GM23338 (cell line): ENCODE data around the gene KRT71. TPM values are rescaled to one million over a fixed set of nuclear protein-coding genes. Genes with fewer than 3 reads are reported as not detected.

ENCODE experiments used
- ATAC-seq: fragments of 200-7000 bp; cut with Tn5 transposase; 3 replicates; pipeline ENCODE4 v1.9.1; 2020
- DNase-seq: peaks from one replicate; pipeline ENCODE4 v3.0.0-alpha.2; 2015; ENCODE audit warnings: low spot score
- H2AFZ ChIP-seq: fragments of 200-600 bp; sonication (generic); 2 replicates; pipeline ENCODE4 v1.8.0; 2016; ENCODE audit warnings: antibody characterized with exemption, mild to moderate bottlenecking, moderate library complexity
- H3F3A ChIP-seq: fragments of 200-600 bp; sonication (generic); replicated peaks from 2 replicates; pipeline ENCODE4 v1.8.0; 2017; ENCODE audit warnings: antibody characterized with exemption, mixed run types, low read depth
- H3K27ac ChIP-seq: fragments of 200-600 bp; sonication (generic); 2 replicates; pipeline ENCODE4 v1.6.1; 2016; ENCODE audit warnings: low read depth
- H3K27me3 ChIP-seq: fragments of 200-600 bp; sonication (generic); 2 replicates; pipeline ENCODE4 v1.8.0; 2016; ENCODE audit warnings: mild to moderate bottlenecking, mixed run types, moderate library complexity; ENCODE audit not compliant: insufficient read depth
- H3K36me3 ChIP-seq: fragments of 200-600 bp; sonication (generic); 2 replicates; pipeline ENCODE4 v1.8.0; 2016; ENCODE audit warnings: mild to moderate bottlenecking; ENCODE audit not compliant: insufficient read depth
- H3K4me1 ChIP-seq: fragments of 200-600 bp; sonication (generic); 2 replicates; pipeline ENCODE4 v1.8.0; 2016; ENCODE audit warnings: mild to moderate bottlenecking, moderate library complexity; ENCODE audit not compliant: insufficient read depth
- H3K4me2 ChIP-seq: fragments of 200-600 bp; sonication (generic); 2 replicates; pipeline ENCODE4 v1.7.1; 2017; ENCODE audit warnings: mixed run types
- H3K4me3 ChIP-seq: fragments of 200-600 bp; sonication (generic); 2 replicates; pipeline ENCODE4 v1.6.1; 2016; ENCODE audit warnings: mixed run types
- H3K79me2 ChIP-seq: fragments of 200-600 bp; sonication (generic); replicated peaks from 2 replicates; pipeline ENCODE4 v1.8.0; 2017; ENCODE audit warnings: mild to moderate bottlenecking; ENCODE audit not compliant: insufficient read depth
- H3K9me2 ChIP-seq: fragments of 200-600 bp; sonication (generic); 2 replicates; pipeline ENCODE4 v1.8.0; 2017; ENCODE audit not compliant: insufficient read depth
- H4K20me1 ChIP-seq: fragments of 200-600 bp; sonication (generic); replicated peaks from 2 replicates; pipeline ENCODE4 v1.8.0; 2017; ENCODE audit warnings: mild to moderate bottlenecking; ENCODE audit not compliant: insufficient read depth
- H3K27ac Mint-ChIP-seq: 2 replicates; pipeline ENCODE4 v1.8.0; 2020; ENCODE audit warnings: inconsistent platforms, mild to moderate bottlenecking, moderate library complexity, mixed read lengths
- H3K27me3 Mint-ChIP-seq: 3 replicates; pipeline ENCODE4 v1.8.0; 2022; ENCODE audit warnings: low read depth, mild to moderate bottlenecking, moderate library complexity, mixed read lengths, inconsistent platforms; ENCODE audit not compliant: insufficient read depth, poor library complexity
- H3K36me3 Mint-ChIP-seq: 3 replicates; pipeline ENCODE4 v1.8.0; 2021; ENCODE audit warnings: low read depth, mild to moderate bottlenecking, inconsistent platforms, moderate library complexity, mixed read lengths
- H3K4me1 Mint-ChIP-seq: 3 replicates; pipeline ENCODE4 v1.8.0; 2020; ENCODE audit warnings: mild to moderate bottlenecking, inconsistent platforms, mixed read lengths
- H3K4me3 Mint-ChIP-seq: 3 replicates; pipeline ENCODE4 v1.8.0; 2021; ENCODE audit warnings: moderate library complexity, mild to moderate bottlenecking, inconsistent platforms, mixed read lengths
- H3K9me3 Mint-ChIP-seq: 3 replicates; pipeline ENCODE4 v1.8.0; 2020; ENCODE audit warnings: moderate library complexity, mild to moderate bottlenecking, inconsistent platforms, mixed read lengths
- POLR2AphosphoS5 ChIP-seq: IDR thresholded peaks from 2 replicates; pipeline ENCODE4 v1.6.1; 2016; ENCODE audit warnings: antibody characterized with exemption, low read depth
- polyA plus RNA-seq: library from polyadenylated mRNA; unstranded; fragments of >200 nt; fragmentation: Nextera tagmentation; extraction: Ambion mirVana; gene quantifications from 2 replicates; pipeline ENCODE4 v1.2.1, GENCODE V29; 2016
- total RNA-seq: library from RNA; depleted of rRNA; stranded (reverse); fragments of >200 nt; shearing (Covaris generic); gene quantifications from 2 replicates; pipeline ENCODE4 v1.2.3, GENCODE V29; 2014
- TF ChIP-seq, protein P1 (sequence below), 2 experiments: fragments of 200-600 bp in 1 of 2; sonication (generic) in 1 of 2; conservative IDR thresholded peaks; 2 replicates each; pipeline versions ENCODE4 v1.5.1 to v1.6.1; 2016 to 2017; ENCODE audit warnings: antibody characterized with exemption in 2 of 2, low read depth in 2 of 2, mild to moderate bottlenecking in 2 of 2, moderate library complexity in 1 of 2
- TF ChIP-seq, protein P2 (sequence below): fragments of 250-450 bp; sonication (Bioruptor Pico); IDR thresholded peaks from 2 replicates; pipeline ENCODE4 v1.5.0; 2020; ENCODE audit warnings: mild to moderate bottlenecking, moderate library complexity

Gene KRT71
- total and polyA plus RNA-seq, 2 experiments from 2014 or later: not detected

DNA sequence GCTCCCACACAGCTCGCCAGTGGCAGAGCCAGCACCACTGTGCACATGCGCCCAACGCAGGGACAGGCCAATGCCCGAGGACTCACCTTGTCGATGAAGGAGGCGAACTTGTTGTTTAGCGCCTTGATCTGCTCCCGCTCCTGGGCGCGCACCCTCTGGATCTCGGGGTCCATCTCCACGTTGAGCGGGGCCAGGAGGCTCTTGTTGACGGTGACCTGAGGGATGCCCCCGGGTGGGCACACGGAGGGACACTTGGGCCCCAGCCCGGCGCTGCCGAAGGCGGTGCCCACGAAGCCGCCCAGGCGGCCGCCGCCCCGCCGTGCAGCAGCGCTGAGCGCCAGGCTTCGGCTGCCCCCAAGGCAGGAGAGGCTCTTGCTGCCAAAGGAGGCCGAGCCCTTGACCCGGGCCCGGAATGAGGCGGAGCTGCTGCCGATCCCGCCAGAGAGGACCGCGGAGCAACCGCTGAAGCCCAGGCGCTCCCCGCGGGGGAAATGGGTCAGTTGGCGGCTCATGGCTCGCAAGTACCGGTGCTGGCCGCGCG lies 48.1 kb upstream of the KRT71 start, which contains the start of gene KRT72:
KRT72 (minus strand) TSS at position 523 of the 541 bp plus-strand sequence; CDS start at position 512, 11 bp downstream.
- H3K4me3 Mint-ChIP-seq: peak within 1 kb of the TSS; percentile 40; the same call in 1 of the 3 replicates
- DNase-seq (peak; percentile 71), ATAC-seq (peak; percentile 91)
- no peaks in the 10 kb centered on the region for H3F3A ChIP-seq
- H3K27ac Mint-ChIP-seq: no peak within 1 kb of the TSS
- no peaks in the 10 kb centered on the region for H3K36me3 ChIP-seq
- peak within 1 kb of the TSS; percentile 84 for H2AFZ ChIP-seq
- peaks cover 12% of the 10 kb centered on the region for H3K27me3 Mint-ChIP-seq
- peak within 1 kb of the TSS; percentile 42 for H3K4me3 ChIP-seq
- no peaks in the 10 kb centered on the region; the same call in 2 of the 3 replicates for H3K9me3 Mint-ChIP-seq
- no peaks in the 10 kb centered on the region for H4K20me1 ChIP-seq
- H3K4me1 ChIP-seq: no peaks in the 10 kb centered on the region
- TF ChIP-seq, protein P1, sequence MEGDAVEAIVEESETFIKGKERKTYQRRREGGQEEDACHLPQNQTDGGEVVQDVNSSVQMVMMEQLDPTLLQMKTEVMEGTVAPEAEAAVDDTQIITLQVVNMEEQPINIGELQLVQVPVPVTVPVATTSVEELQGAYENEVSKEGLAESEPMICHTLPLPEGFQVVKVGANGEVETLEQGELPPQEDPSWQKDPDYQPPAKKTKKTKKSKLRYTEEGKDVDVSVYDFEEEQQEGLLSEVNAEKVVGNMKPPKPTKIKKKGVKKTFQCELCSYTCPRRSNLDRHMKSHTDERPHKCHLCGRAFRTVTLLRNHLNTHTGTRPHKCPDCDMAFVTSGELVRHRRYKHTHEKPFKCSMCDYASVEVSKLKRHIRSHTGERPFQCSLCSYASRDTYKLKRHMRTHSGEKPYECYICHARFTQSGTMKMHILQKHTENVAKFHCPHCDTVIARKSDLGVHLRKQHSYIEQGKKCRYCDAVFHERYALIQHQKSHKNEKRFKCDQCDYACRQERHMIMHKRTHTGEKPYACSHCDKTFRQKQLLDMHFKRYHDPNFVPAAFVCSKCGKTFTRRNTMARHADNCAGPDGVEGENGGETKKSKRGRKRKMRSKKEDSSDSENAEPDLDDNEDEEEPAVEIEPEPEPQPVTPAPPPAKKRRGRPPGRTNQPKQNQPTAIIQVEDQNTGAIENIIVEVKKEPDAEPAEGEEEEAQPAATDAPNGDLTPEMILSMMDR (conservative IDR thresholded peaks at IDR 0.05; ENCODE audit: low read depth in 2 of 2): no peak
- no peak for TF ChIP-seq POLR2AphosphoS5
- TF ChIP-seq, protein P2, sequence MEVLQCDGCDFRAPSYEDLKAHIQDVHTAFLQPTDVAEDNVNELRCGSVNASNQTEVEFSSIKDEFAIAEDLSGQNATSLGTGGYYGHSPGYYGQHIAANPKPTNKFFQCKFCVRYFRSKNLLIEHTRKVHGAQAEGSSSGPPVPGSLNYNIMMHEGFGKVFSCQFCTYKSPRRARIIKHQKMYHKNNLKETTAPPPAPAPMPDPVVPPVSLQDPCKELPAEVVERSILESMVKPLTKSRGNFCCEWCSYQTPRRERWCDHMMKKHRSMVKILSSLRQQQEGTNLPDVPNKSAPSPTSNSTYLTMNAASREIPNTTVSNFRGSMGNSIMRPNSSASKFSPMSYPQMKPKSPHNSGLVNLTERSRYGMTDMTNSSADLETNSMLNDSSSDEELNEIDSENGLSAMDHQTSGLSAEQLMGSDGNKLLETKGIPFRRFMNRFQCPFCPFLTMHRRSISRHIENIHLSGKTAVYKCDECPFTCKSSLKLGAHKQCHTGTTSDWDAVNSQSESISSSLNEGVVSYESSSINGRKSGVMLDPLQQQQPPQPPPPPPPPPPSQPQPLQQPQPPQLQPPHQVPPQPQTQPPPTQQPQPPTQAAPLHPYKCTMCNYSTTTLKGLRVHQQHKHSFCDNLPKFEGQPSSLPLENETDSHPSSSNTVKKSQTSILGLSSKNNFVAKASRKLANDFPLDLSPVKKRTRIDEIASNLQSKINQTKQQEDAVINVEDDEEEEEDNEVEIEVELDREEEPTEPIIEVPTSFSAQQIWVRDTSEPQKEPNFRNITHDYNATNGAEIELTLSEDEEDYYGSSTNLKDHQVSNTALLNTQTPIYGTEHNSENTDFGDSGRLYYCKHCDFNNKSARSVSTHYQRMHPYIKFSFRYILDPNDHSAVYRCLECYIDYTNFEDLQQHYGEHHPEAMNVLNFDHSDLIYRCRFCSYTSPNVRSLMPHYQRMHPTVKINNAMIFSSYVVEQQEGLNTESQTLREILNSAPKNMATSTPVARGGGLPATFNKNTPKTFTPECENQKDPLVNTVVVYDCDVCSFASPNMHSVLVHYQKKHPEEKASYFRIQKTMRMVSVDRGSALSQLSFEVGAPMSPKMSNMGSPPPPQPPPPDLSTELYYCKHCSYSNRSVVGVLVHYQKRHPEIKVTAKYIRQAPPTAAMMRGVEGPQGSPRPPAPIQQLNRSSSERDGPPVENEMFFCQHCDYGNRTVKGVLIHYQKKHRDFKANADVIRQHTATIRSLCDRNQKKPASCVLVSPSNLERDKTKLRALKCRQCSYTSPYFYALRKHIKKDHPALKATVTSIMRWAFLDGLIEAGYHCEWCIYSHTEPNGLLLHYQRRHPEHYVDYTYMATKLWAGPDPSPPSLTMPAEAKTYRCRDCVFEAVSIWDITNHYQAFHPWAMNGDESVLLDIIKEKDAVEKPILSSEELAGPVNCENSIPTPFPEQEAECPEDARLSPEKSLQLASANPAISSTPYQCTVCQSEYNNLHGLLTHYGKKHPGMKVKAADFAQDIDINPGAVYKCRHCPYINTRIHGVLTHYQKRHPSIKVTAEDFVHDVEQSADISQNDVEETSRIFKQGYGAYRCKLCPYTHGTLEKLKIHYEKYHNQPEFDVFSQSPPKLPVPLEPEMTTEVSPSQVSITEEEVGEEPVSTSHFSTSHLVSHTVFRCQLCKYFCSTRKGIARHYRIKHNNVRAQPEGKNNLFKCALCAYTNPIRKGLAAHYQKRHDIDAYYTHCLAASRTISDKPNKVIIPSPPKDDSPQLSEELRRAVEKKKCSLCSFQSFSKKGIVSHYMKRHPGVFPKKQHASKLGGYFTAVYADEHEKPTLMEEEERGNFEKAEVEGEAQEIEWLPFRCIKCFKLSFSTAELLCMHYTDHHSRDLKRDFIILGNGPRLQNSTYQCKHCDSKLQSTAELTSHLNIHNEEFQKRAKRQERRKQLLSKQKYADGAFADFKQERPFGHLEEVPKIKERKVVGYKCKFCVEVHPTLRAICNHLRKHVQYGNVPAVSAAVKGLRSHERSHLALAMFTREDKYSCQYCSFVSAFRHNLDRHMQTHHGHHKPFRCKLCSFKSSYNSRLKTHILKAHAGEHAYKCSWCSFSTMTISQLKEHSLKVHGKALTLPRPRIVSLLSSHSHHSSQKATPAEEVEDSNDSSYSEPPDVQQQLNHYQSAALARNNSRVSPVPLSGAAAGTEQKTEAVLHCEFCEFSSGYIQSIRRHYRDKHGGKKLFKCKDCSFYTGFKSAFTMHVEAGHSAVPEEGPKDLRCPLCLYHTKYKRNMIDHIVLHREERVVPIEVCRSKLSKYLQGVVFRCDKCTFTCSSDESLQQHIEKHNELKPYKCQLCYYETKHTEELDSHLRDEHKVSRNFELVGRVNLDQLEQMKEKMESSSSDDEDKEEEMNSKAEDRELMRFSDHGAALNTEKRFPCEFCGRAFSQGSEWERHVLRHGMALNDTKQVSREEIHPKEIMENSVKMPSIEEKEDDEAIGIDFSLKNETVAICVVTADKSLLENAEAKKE (CRISPR knock-in tag): no peak
- no peaks in the 10 kb centered on the region for H3K36me3 Mint-ChIP-seq
- no peak within 1 kb of the TSS for H3K27ac ChIP-seq
- H3K79me2 ChIP-seq: no peaks in the 10 kb centered on the region
- H3K27me3 ChIP-seq: peaks cover 24% of the 10 kb centered on the region
- no peaks in the 10 kb centered on the region for H3K4me1 Mint-ChIP-seq
- H3K4me2 ChIP-seq: peak within 1 kb of the TSS; percentile 62
- no peaks in the 10 kb centered on the region for H3K9me2 ChIP-seq
